ENCODE data around the gene NEGR1.
A peak's percentile ranks its signal among the peaks of the same experiment; 100 is the strongest.

Gene NEGR1

DNA sequence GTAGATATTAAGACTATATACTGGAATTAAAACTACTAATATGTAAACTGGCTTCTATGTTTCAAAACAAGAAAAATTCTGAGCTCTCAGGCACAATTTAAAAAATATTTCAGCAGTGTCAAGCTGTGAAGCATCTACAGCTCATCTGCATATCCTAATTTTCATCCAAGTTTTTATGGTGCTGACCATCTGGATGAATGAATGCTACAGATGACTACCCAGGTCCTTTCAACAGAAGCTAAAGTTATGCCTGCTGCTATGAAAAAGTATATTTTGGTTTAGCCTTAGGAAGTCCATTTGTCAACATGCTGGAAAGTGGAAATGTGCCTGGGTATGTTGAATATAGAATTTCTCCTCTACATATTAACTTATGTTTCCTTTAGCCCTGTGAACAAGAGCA lies 206.9 kb downstream of the NEGR1 start:
- ChIA-PET POLR2A (ENCODE audit: low non-redundant PET) (no interaction called here), CTCF (interaction anchor here (1.2 kb wide), 1 partner anchor 38 kb away, joined by 3 read pairs; no protein-coding TSS in a partner anchor)
- no peak overlapping the region for H3K27ac ChIP-seq
- TF ChIP-seq CTCF (conservative IDR thresholded peaks at IDR 0.05; ENCODE audit: low read depth) = no peak
- no peak for DNase-seq (ENCODE audit: low spot score)

DNA sequence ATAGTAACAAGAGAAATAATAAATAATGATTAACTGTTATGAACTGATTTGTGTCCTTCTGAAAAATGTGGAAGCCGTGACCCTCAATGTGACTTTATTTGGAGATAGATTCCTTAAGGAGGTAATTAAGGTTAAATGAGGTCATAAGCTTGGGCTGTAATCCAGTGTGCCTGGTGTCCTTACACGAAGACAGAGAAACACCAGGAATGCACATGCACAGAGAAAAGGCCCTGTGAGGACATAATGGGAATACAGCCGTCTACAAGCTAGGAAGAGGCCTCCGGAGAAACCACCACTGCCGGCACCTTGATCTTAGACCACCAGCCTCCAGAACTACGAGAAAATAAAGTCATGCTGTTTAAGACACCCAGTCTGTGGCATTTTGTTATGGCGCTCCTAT lies 215.9 kb downstream of the NEGR1 start:
- TF ChIP-seq CTCF (conservative IDR thresholded peaks at IDR 0.05; ENCODE audit: low read depth) = no peak
- ChIA-PET POLR2A (ENCODE audit: low non-redundant PET) (no interaction called here), CTCF (no interaction called here)
- H3K27ac ChIP-seq = no peak overlapping the region
- no peak for DNase-seq (ENCODE audit: low spot score)

DNA sequence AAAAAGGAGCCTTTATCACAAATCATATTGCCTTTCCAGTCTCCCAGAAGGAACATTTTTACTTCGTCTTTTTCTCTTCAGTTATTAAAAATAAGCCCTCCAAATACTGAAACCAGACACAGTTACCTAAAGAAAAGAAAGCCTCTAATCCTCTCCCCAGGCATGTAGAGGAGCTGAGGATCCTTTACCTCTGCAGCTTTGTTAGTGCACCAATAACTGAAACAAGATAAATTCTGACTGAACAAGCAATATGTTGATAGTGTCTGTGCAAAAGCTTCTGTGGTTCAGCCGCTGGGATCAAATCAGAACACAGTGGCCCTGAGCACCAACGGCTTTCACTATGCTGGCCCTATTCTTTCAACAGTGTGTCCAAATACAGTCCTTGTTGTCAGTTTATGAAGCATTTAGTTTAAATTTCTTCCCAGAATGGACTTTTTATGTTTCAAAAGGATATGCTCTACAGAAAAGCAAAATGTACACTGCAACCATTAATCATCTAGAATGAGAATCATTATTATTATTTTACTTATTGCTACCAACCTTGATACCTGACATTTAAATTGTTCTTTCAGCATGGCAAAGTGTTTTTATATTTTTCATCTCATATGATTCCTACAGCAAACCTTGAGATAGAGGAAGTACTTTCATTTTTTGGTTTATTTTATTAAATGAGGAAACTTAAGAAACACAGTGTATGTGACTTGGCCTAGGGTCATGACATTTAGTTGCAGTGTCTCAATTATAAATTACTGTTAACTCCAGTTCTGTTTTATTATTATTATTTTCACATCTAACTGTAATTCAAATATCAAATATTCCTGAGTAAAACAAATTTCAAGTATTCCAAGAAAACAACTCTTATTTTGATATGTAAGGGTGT lies 217.9 kb downstream of the NEGR1 start:
- no peak overlapping the region for H3K27ac ChIP-seq
- no peak for DNase-seq (ENCODE audit: low spot score)
- CTCF ChIA-PET = interaction anchor here (0.5 kb wide), 1 partner anchor 181 kb away, joined by 3 read pairs; no protein-coding TSS in a partner anchor
- POLR2A ChIA-PET (ENCODE audit: low non-redundant PET) = no interaction called here
- TF ChIP-seq CTCF (conservative IDR thresholded peaks at IDR 0.05; ENCODE audit: low read depth) = no peak

GRCh38 chr1:72063364-72064044 lies 218.8 kb downstream of the NEGR1 start:
- no peak for TF ChIP-seq CTCF (conservative IDR thresholded peaks at IDR 0.05; ENCODE audit: low read depth)
- DNase-seq (ENCODE audit: low spot score) = peak; percentile 8

GRCh38 chr1:72062584-72062983 lies 219.8 kb downstream of the NEGR1 start:
- no peak for TF ChIP-seq CTCF (conservative IDR thresholded peaks at IDR 0.05; ENCODE audit: low read depth)
- CTCF ChIA-PET = interaction anchor here (0.7 to 1.2 kb wide), 2 partner anchors 24 to 169 kb away, joined by 3 to 4 read pairs; no protein-coding TSS in a partner anchor

More at GRCh38 chr1:72063364-72064044, 218.8 kb downstream of the NEGR1 start:
- ChIA-PET CTCF (interaction anchor here (0.5 to 0.7 kb wide), 2 partner anchors 180 to 218 kb away, joined by 3 to 5 read pairs; no protein-coding TSS in a partner anchor), POLR2A (ENCODE audit: low non-redundant PET) (no interaction called here)
- H3K27ac ChIP-seq = no peak overlapping the region

DNA sequence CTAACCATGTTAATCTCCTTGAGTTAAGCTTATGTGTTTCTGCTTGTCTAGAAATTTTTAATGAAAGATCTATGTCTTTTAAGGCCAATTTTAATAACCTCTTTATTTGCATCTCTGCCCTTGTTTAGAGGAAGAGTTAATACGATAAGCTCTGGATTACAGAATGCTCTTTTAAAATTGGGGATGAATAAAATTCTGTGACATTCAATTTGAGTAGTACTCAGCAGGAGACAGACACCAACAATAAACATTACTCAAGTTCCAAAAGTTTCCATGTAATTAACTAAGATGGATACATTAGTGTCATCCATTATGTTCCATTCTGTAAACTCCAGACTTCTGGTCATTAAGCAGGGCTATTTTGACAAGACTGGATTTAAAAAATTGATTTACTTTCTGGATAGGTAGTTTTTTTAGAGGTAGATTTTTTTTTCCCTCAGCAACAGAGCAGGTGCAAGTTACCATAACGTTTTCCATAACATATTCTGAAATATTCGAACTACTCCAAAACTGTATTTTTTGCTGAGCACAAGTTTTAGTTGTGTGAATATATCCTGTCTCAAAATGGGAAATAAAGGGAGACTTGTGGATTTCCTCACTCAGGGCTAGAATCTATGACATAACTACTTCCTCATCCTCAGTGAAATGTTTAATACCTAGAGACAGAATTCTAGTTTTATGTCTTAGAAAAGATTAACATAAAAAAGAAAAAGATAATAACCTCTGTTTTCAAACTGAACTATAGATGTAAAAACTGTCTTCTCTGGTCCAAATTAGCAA lies 221.7 kb downstream of the NEGR1 start:
- no peak for TF ChIP-seq CTCF (conservative IDR thresholded peaks at IDR 0.05; ENCODE audit: low read depth)
- no peak for DNase-seq (ENCODE audit: low spot score)
- H3K27ac ChIP-seq = no peak overlapping the region
- POLR2A ChIA-PET (ENCODE audit: low non-redundant PET) = no interaction called here
- CTCF ChIA-PET = no interaction called here

More at GRCh38 chr1:72062584-72062983, 219.8 kb downstream of the NEGR1 start:
- no peak overlapping the region for H3K27ac ChIP-seq
- POLR2A ChIA-PET (ENCODE audit: low non-redundant PET) = no interaction called here
- peak; percentile 38 for DNase-seq (ENCODE audit: low spot score)

All from RWPE1 (cell line).